Ishikawa (cell line): ENCODE results near the gene ADD1.

ENCODE experiments used
- CEBPB ChIP-seq: IDR thresholded peaks from 2 replicates; pipeline ENCODE4 v1.6.1; 2012
- CREB1 ChIP-seq: IDR thresholded peaks from 2 replicates; pipeline ENCODE4 v1.6.1; 2012; ENCODE audit warnings: low read depth
- EGR1 ChIP-seq: IDR thresholded peaks from 2 replicates; pipeline ENCODE4 v1.6.1; 2012
- EP300 ChIP-seq: IDR thresholded peaks from 2 replicates; pipeline ENCODE4 v1.6.1; 2012; ENCODE audit warnings: borderline replicate concordance
- FOXM1 ChIP-seq: IDR thresholded peaks from 2 replicates; pipeline ENCODE4 v1.6.1; 2012; ENCODE audit warnings: low read depth, borderline replicate concordance
- NFIC ChIP-seq: IDR thresholded peaks from 2 replicates; pipeline ENCODE4 v1.6.1; 2012
- RAD21 ChIP-seq: IDR thresholded peaks from 2 replicates; pipeline ENCODE4 v1.6.1; 2012; ENCODE audit warnings: low read depth
- TAF1 ChIP-seq: IDR thresholded peaks from 2 replicates; pipeline ENCODE4 v1.6.1; 2012; ENCODE audit warnings: low read depth, mild to moderate bottlenecking
- TCF12 ChIP-seq: IDR thresholded peaks from 2 replicates; pipeline ENCODE4 v1.6.1; 2012; ENCODE audit warnings: low read depth
- TEAD4 ChIP-seq: IDR thresholded peaks from 2 replicates; pipeline ENCODE4 v1.6.1; 2012
- YY1 ChIP-seq: IDR thresholded peaks from 2 replicates; pipeline ENCODE4 v1.6.1; 2012; ENCODE audit warnings: low read depth
- ZBTB7A ChIP-seq: IDR thresholded peaks from 2 replicates; pipeline ENCODE4 v1.6.1; 2012; ENCODE audit warnings: low read depth
- TF ChIP-seq, protein P1 (sequence below): IDR thresholded peaks from 2 replicates; pipeline ENCODE4 v1.6.1; 2012; ENCODE audit warnings: low read depth, mild to moderate bottlenecking
- TF ChIP-seq, protein P2 (sequence below): IDR thresholded peaks from 2 replicates; pipeline ENCODE4 v1.6.1; 2012
- TF ChIP-seq, protein P3 (sequence below): IDR thresholded peaks from 2 replicates; pipeline ENCODE4 v1.6.1; 2012

ADD1 gene

DNA sequence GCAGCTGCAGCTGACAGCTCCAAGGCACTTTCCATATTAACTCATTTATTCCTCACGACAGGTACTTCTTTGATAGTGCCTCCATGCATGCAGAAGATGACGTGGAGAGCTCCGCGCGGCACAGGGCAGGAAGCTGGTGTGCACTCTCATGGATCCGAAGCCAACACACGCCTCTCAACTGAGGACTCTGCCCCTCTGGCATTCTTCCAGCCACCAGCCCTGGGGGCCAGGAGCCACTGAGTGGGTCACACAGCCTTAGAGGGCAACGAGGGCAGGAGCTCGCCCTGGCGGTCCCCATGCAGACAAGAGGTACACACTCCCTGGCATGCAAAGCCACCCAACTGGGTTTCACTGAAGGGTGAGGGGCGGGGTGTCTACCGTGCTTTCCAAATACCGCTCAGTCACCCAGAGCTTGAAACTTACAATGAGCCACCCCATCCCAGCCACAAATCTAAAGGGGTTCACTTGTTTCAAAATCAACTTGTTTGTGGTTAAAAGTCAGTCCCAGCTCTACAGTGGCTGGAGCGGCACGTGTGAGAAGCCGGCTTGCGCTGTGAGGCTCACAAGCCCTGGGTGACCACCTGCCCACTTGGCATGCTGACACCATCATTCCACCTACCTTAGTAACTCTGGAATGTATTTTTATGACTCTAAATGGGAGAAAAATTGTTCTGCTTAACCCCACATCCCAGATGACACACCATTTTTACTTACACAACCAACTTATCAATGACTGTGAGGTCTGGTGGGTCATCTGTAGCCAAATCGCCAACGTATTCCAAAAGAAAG is 103.4 kb downstream of the ADD1 start:
- TF ChIP-seq TEAD4 (no peak), TAF1 (no peak), ZBTB7A (no peak), FOXM1 (no peak), EP300 (no peak)
- TF ChIP-seq, protein P1, sequence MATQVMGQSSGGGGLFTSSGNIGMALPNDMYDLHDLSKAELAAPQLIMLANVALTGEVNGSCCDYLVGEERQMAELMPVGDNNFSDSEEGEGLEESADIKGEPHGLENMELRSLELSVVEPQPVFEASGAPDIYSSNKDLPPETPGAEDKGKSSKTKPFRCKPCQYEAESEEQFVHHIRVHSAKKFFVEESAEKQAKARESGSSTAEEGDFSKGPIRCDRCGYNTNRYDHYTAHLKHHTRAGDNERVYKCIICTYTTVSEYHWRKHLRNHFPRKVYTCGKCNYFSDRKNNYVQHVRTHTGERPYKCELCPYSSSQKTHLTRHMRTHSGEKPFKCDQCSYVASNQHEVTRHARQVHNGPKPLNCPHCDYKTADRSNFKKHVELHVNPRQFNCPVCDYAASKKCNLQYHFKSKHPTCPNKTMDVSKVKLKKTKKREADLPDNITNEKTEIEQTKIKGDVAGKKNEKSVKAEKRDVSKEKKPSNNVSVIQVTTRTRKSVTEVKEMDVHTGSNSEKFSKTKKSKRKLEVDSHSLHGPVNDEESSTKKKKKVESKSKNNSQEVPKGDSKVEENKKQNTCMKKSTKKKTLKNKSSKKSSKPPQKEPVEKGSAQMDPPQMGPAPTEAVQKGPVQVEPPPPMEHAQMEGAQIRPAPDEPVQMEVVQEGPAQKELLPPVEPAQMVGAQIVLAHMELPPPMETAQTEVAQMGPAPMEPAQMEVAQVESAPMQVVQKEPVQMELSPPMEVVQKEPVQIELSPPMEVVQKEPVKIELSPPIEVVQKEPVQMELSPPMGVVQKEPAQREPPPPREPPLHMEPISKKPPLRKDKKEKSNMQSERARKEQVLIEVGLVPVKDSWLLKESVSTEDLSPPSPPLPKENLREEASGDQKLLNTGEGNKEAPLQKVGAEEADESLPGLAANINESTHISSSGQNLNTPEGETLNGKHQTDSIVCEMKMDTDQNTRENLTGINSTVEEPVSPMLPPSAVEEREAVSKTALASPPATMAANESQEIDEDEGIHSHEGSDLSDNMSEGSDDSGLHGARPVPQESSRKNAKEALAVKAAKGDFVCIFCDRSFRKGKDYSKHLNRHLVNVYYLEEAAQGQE = no peak
- TF ChIP-seq, protein P2, sequence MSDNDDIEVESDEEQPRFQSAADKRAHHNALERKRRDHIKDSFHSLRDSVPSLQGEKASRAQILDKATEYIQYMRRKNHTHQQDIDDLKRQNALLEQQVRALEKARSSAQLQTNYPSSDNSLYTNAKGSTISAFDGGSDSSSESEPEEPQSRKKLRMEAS = no peak

DNA sequence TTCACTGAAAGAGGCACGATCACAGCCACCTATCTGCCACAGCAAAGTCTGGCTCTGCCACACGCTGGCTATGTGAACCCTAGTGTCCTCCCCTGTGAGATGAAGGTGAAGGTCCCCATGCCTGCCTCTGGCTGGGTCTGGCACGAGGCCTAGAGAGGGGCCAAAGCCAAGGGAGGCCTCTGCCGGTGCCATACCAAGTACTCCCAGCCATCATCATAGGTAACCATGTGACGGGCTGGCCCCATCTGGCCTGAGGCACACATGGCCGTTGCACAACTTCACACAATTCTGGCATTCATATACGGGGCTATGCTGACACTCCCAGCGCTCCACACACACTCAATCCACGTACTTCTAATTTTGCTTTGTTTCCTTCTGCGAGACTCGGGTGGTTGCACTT is 104.3 kb downstream of the ADD1 start:
- TF ChIP-seq TAF1 (no peak), NFIC (no peak), CEBPB (no peak), RAD21 (no peak)

DNA sequence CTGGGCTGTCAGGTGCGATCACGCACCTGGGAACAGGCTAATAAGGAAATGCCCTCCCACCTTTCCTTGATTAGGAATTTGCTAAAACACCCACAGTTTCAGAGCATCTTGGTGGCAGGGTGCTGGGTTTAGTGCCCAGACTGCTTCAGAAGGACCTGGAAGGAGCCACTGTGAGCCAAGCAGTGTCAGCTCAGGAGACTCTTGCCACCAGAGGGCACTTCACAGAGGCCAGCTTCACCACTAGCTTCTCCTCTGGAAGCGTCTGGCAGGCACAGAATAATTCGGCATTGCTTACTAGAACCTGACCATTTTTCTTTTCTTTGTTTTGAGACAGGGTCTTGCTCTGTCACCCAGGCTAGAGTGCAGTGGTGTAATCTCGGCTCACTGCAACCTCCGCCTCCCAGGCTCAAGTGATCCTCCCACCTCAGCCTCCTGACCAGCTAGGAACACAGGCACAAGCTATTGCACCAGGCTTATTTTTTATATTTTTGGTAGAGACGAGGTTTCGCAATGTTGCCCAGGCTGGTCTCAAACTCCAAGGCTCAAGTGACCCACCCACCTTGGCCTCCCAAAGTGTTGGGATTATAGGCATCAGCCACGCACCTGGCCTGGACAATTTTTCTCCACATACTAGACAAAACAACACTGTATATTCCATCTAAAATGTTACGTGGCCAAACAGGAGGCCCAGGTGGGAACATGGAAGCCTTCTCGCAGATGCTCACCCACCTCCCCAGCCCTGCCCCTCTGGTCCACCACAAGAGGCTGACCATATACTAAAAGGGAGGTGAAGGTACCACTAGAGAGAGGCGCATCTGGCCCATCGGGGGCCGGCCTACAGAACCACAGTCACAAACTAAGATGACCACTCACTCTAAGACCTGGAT is 105.5 kb downstream of the ADD1 start:
- TF ChIP-seq CEBPB (peak; percentile 37; the same call in 1 of the 2 replicates), TAF1 (no peak)

DNA sequence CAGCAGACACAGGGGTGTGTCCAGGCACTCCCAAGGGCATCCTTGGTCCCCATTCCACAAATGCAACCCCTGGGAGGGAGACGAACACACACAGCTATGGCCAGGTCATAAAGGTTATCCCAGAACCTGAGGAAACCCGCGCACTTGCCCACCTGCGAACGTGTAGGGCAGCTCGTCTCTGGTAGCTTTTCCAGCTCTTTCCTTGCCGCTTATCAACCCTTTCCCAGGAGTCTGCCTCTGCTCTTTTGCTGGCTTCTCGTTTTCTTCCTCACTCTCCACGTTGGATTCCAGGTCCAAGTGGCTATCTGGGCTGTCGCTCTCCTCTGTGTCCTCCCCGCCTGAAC is 106.1 kb downstream of the ADD1 start:
- no peak for TF ChIP-seq FOXM1
- no peak for TF ChIP-seq CEBPB
- no peak for TF ChIP-seq TCF12
- no peak for TF ChIP-seq TAF1
- TF ChIP-seq, protein P3, sequence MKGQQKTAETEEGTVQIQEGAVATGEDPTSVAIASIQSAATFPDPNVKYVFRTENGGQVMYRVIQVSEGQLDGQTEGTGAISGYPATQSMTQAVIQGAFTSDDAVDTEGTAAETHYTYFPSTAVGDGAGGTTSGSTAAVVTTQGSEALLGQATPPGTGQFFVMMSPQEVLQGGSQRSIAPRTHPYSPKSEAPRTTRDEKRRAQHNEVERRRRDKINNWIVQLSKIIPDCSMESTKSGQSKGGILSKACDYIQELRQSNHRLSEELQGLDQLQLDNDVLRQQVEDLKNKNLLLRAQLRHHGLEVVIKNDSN = no peak
- no peak for TF ChIP-seq YY1
- no peak for TF ChIP-seq CREB1
- no peak for TF ChIP-seq EGR1
- no peak for TF ChIP-seq EP300
- no peak for TF ChIP-seq TEAD4
- TF ChIP-seq, protein P2 = no peak
- TF ChIP-seq RAD21 = no peak
- TF ChIP-seq, protein P1 = no peak
- no peak for TF ChIP-seq ZBTB7A
- no peak for TF ChIP-seq NFIC

DNA sequence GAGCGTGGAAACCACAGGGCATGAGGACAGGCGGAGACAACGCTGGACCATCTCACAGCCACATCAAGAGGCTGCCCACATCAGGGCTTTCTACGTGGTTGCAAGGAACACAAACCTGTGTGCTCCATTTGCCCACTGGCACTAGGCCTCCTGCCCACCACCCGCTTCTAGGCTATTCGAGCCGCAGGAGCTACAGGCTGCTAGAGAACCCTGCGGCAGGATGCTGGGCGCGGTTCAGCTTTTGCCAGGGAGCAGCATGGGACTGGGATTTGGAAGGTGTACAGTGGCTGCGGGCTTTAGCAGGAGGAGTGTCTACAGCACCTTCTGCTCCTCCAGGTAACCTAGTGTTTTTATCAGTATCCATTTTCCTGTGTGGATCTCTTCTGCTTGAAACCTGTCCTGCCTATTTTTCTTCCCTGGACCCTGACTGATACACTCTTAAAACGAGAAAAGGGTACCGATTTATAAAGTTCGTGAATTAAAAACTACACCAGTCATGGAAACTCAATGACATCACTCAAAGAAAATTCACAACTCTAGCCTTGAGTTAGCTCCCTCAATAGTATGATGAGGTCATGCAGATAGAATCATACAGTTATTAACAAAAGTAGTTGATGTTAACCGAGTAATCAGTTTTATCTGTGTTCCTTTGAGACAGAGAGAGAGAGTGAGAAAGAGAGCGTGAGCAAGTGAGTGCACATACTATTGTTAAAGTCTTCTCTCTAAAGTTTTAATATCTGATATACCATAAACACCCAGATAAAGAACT is 106.8 kb downstream of the ADD1 start:
- TF ChIP-seq CEBPB = no peak
- TF ChIP-seq, protein P3 = no peak
- TF ChIP-seq, protein P1 = no peak
- no peak for TF ChIP-seq TAF1
